Fibroblast of lung (primary cell): ENCODE results near the gene CCDC85A. TPM values are rescaled to one million over a fixed set of nuclear protein-coding genes. Genes with fewer than 3 reads are reported as not detected.

Experiments
- DNase-seq, 2 donors: peaks; one replicate each; pipeline versions ENCODE4 v3.0.0 to v3.0.0-alpha.2; 2010; ENCODE audit warnings: low read depth in 2 of 2
- H2AFZ ChIP-seq: 2 replicates; pipeline ENCODE4 v1.5.1; 2012; ENCODE audit warnings: low read length, control low read depth, inconsistent platforms
- H3K27ac ChIP-seq: 2 replicates; pipeline ENCODE4 v1.5.1; 2011; ENCODE audit warnings: low read length, control low read depth; ENCODE audit not compliant: insufficient read depth
- H3K27me3 ChIP-seq: 2 replicates; pipeline ENCODE4 v1.5.1; 2011; ENCODE audit warnings: mild to moderate bottlenecking, low read length; ENCODE audit not compliant: control insufficient read depth, insufficient read depth
- H3K36me3 ChIP-seq: 2 replicates; pipeline ENCODE4 v1.5.1; 2011; ENCODE audit warnings: low read length; ENCODE audit not compliant: control insufficient read depth, insufficient read depth
- H3K4me1 ChIP-seq: 2 replicates; pipeline ENCODE4 v1.5.1; 2011; ENCODE audit warnings: low read length; ENCODE audit not compliant: control insufficient read depth, insufficient read depth; ENCODE audit errors: extremely low read depth
- H3K4me2 ChIP-seq: 2 replicates; pipeline ENCODE4 v1.5.1; 2011; ENCODE audit warnings: low read length, control low read depth; ENCODE audit not compliant: insufficient read depth; ENCODE audit errors: extremely low read depth
- H3K4me3 ChIP-seq, 4 experiments: fragments of 200-600 bp in 1 of 4; sonication (generic) in 1 of 4; replicated peaks in 1 of 4; 2 replicates each; pipeline ENCODE4 v1.5.1; 2011 to 2016; ENCODE audit warnings: low read length in 4 of 4, low read depth in 3 of 4, mild to moderate bottlenecking in 3 of 4, control low read depth in 2 of 4, inconsistent platforms in 1 of 4, mixed read lengths in 1 of 4; ENCODE audit not compliant: insufficient read depth in 1 of 4; ENCODE audit errors: control extremely low read depth in 1 of 4
- H3K79me2 ChIP-seq: 2 replicates; pipeline ENCODE4 v1.5.1; 2012; ENCODE audit warnings: mild to moderate bottlenecking, low read length, inconsistent platforms; ENCODE audit not compliant: control insufficient read depth, insufficient read depth
- H3K9ac ChIP-seq: 2 replicates; pipeline ENCODE4 v1.5.1; 2011; ENCODE audit warnings: mild to moderate bottlenecking, low read length, control low read depth; ENCODE audit not compliant: insufficient read depth
- H3K9me3 ChIP-seq: 2 replicates; pipeline ENCODE4 v1.5.1; 2012; ENCODE audit warnings: low read depth, low read length; ENCODE audit not compliant: control insufficient read depth, insufficient read depth
- H4K20me1 ChIP-seq: 2 replicates; pipeline ENCODE4 v1.5.1; 2011; ENCODE audit warnings: low read length; ENCODE audit not compliant: control insufficient read depth, insufficient read depth; ENCODE audit errors: extremely low read depth
- EZH2 ChIP-seq: IDR thresholded peaks from 2 replicates; pipeline ENCODE4 v1.5.1; 2012; ENCODE audit warnings: low read length, control low read depth, mild to moderate bottlenecking; ENCODE audit errors: missing control alignments
- polyA plus RNA-seq, 2 donors: library from polyadenylated mRNA; depleted of rRNA in 1 of 2; stranded (reverse) in 1 of 2; unstranded in 1 of 2; fragments of >200 nt; gene quantifications; 2 replicates each; pipeline ENCODE4 v1.2.1, GENCODE V29; 2011 to 2012; ENCODE audit warnings: missing spikeins in 1 of 2
- total RNA-seq: library from RNA; depleted of rRNA; stranded (reverse); fragments of >200 nt; gene quantifications from 2 replicates; pipeline ENCODE4 v1.2.1, GENCODE V29; 2014
- TF ChIP-seq, protein P1 (sequence below), 2 donors: IDR thresholded peaks in 1 of 2; conservative IDR thresholded peaks in 1 of 2; 1 replicate in 1 of 2; 2 replicates in 1 of 2; pipeline ENCODE4 v1.5.1; 2011 to 2012; ENCODE audit warnings: low read length in 2 of 2, control low read depth in 1 of 2, inconsistent platforms in 1 of 2, low read depth in 1 of 2, mild to moderate bottlenecking in 1 of 2

Gene CCDC85A
- total and polyA plus RNA-seq, 2 donors (not counting 1 experiment from before 2014, with no cell fraction given) = 0.03 TPM; not detected in 1

DNA sequence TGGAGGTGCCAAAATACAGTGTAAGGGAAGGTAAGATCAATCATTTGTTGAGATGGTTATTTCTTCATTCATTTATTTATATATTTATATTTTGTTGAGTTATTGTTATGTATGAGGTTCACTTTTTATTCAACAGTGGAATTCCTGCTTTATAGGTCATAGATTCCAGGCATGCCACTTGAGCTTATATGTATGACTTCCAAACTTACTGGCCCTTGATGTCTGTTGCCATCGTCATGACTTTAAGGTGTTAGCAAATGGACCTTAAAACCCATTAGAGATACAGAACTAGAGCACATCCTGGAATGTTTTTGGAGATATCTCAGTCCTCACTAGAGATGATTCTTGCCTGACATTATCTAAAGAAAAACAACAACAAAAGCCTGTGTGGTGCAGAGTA, 25.9 kb downstream of the CCDC85A start:
- H4K20me1 ChIP-seq = no peaks in the 10 kb centered on the region
- H3K36me3 ChIP-seq = no peaks in the 10 kb centered on the region
- H3K79me2 ChIP-seq = no peaks in the 10 kb centered on the region

DNA sequence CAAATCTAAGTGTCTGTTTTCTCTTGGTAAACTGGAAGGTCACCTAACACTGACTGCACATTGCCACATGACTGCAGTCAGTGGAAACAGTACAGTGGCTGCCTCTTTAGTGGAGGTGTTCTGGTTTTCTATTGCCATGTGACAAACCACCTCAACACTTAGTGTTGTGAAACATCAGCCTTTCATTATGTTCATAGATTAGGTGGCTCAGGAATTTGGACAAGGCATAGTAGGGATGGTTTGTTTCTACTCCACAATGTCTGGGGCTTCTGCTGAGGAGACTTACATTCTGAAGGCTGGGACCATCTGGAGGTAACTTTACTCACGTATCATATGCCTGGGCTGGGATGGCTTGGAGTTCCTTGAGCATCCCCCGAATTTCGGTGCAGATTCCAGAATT, 26.5 kb downstream of the CCDC85A start:
- Histone ChIP-seq H3K79me2 (no peaks in the 10 kb centered on the region), H3K27me3 (no peaks in the 10 kb centered on the region), H2AFZ (no peak overlapping the region), H3K36me3 (no peaks in the 10 kb centered on the region), H4K20me1 (no peaks in the 10 kb centered on the region), H3K9me3 (no peaks in the 10 kb centered on the region), H3K4me3 (no peak overlapping the region), H3K9ac (no peak overlapping the region), H3K4me2 (no peak overlapping the region), H3K27ac (no peak overlapping the region), H3K4me1 (no peaks in the 10 kb centered on the region)
- DNase-seq = no peak
- TF ChIP-seq EZH2 = no peak
- TF ChIP-seq, protein P1, sequence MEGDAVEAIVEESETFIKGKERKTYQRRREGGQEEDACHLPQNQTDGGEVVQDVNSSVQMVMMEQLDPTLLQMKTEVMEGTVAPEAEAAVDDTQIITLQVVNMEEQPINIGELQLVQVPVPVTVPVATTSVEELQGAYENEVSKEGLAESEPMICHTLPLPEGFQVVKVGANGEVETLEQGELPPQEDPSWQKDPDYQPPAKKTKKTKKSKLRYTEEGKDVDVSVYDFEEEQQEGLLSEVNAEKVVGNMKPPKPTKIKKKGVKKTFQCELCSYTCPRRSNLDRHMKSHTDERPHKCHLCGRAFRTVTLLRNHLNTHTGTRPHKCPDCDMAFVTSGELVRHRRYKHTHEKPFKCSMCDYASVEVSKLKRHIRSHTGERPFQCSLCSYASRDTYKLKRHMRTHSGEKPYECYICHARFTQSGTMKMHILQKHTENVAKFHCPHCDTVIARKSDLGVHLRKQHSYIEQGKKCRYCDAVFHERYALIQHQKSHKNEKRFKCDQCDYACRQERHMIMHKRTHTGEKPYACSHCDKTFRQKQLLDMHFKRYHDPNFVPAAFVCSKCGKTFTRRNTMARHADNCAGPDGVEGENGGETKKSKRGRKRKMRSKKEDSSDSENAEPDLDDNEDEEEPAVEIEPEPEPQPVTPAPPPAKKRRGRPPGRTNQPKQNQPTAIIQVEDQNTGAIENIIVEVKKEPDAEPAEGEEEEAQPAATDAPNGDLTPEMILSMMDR (conservative IDR thresholded peaks at IDR 0.05 in 1 of 2, IDR thresholded peaks at IDR 0.05 in 1 of 2; ENCODE audit: low read depth in 1 of 2, low read length in 2 of 2) = no peak

More for the DNA sequence above, 25.9 kb downstream of the CCDC85A start:
- Histone ChIP-seq H2AFZ (no peak overlapping the region), H3K27me3 (no peaks in the 10 kb centered on the region), H3K9ac (no peak overlapping the region), H3K27ac (no peak overlapping the region), H3K4me2 (no peak overlapping the region), H3K9me3 (no peaks in the 10 kb centered on the region), H3K4me1 (no peaks in the 10 kb centered on the region), H3K4me3 (no peak overlapping the region)
- peak in 1 of 2 donors; percentile 57 for DNase-seq
- TF ChIP-seq, protein P1 (conservative IDR thresholded peaks at IDR 0.05 in 1 of 2, IDR thresholded peaks at IDR 0.05 in 1 of 2; ENCODE audit: low read depth in 1 of 2, low read length in 2 of 2) = no peak
- TF ChIP-seq EZH2 = no peak

DNA sequence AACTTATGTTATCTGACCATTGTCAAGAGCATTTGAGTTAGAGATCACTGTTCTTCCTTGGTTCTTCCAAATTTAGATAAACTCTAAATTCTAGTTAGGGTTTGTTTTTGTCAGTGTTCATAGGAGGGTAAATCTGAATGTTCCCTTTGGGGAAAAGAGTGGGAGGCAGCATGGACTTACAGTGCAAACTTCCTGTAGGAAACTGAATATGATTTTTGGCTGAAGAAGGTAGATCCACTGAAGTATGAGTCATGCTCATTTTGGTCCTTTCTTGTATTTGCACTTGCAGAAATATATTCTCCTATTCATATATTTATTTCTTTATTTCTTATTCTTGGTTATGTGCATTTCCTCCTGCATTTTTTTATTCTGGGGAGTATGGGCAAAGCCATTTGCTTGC, 27.3 kb downstream of the CCDC85A start:
- H3K9ac ChIP-seq = no peak overlapping the region
- H3K27ac ChIP-seq = no peak overlapping the region

More for the DNA sequence above, 27.3 kb downstream of the CCDC85A start:
- no peak overlapping the region for H3K4me3 ChIP-seq
- no peaks in the 10 kb centered on the region for H3K36me3 ChIP-seq
- TF ChIP-seq, protein P1 (conservative IDR thresholded peaks at IDR 0.05 in 1 of 2, IDR thresholded peaks at IDR 0.05 in 1 of 2; ENCODE audit: low read depth in 1 of 2, low read length in 2 of 2) = no peak
- TF ChIP-seq EZH2 = no peak
- DNase-seq = no peak
- H3K4me2 ChIP-seq = no peak overlapping the region
- no peaks in the 10 kb centered on the region for H3K79me2 ChIP-seq
- no peaks in the 10 kb centered on the region for H3K27me3 ChIP-seq
- H3K9me3 ChIP-seq = no peaks in the 10 kb centered on the region
- no peaks in the 10 kb centered on the region for H3K4me1 ChIP-seq
- H4K20me1 ChIP-seq = no peaks in the 10 kb centered on the region
- H2AFZ ChIP-seq = no peak overlapping the region
